GM19035 (cell line): Measurements from ENCODE around the gene PLXNB1.

Experiments used
- ATAC-seq: cut with Tn5 transposase; IDR thresholded peaks from one replicate; pipeline ENCODE4 v1.9.1; 2021; ENCODE audit not compliant: unreplicated experiment

Gene PLXNB1

DNA sequence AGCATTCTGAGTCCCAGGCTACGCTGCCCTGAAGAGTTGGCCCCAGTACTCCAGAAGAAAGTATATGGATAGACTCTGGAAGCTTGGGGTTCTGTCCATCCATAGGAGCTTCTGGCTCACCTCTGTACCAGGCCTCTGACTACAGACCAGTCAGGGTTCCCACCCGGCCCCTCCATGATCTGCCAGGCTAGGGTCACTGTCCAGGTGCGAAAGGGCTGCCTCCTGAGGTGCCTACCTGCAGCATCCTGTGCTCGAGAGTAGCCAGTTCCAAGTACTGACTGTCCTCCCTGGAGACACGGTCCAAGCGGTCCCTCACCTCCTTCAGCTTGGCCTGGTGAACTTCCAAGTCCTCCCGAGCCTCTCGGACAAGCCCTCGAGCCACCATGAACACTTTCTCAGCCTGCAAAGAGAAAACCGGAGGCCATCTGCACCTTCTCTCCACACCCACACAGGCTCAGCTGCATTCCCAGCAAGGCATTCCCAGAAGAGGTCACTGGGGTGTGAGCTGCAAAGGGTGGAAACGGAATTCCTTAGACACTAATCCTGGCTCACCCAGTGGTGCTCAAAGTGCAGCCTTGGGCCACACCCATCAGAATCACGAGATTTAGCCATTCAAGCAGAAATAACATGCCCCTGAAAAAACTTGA lies 3.7 kb upstream of the PLXNB1 start:
- ATAC-seq, result no peak

GRCh38 chr3:48432411-48433371 lies 2.8 kb upstream of the PLXNB1 start:
- ATAC-seq, result no peak

DNA sequence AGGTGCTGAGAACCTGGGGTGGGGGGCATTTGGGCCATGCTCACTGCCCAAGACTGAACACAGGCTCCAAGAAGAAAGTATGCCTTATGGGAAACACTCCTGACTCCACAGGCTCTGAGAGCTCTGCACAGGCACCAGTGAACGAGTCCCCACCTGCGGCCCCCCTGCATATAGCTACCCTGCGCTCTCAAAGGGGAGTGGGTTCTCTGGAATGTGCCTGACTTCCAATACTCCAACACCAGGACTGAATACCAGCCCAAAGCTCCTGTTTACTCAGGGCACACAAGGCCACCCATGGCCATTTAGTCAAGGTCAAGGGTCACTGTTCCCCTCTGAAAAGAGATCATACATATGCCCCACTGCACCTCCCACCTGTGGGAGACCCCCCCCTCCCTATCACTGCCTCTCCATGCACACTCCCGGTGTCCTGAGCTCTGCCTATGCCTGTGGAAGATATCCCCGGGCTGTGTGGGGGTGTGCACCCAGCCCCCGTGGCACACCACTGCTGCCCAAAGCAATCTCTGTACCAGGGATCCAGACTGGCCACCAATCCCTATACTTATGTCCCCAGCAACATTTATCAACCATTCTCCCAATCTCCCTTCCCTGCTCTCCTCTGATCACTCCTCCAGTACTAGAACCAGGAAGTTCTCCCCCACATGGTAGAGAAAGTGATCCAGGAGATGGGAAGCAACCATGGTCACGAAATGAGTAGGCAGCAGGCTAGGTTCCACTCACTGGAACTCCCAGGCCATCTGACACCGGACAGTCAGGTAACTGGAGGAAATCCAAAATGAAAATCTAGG lies 1.5 kb upstream of the PLXNB1 start:
- ATAC-seq, result no peak

DNA sequence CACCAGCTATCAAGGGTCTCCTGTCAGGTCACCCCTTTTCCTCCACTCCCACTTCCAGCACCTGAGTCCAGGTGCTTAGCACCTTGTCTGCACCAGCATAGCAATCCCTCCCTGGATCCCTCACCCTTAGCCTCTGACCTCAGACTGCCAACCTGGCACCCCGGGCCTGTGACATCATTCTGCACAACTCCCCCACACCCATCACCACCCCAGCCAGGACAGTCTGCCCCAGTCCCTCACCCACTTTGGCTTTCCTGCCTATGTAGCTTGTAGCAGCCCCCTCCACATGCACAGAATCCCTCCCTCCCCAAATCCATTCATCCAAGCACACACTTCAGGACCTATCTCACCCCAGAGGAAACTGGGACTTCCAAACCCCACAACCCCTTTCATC lies 819 bp upstream of the PLXNB1 start:
- ATAC-seq, result no peak

DNA sequence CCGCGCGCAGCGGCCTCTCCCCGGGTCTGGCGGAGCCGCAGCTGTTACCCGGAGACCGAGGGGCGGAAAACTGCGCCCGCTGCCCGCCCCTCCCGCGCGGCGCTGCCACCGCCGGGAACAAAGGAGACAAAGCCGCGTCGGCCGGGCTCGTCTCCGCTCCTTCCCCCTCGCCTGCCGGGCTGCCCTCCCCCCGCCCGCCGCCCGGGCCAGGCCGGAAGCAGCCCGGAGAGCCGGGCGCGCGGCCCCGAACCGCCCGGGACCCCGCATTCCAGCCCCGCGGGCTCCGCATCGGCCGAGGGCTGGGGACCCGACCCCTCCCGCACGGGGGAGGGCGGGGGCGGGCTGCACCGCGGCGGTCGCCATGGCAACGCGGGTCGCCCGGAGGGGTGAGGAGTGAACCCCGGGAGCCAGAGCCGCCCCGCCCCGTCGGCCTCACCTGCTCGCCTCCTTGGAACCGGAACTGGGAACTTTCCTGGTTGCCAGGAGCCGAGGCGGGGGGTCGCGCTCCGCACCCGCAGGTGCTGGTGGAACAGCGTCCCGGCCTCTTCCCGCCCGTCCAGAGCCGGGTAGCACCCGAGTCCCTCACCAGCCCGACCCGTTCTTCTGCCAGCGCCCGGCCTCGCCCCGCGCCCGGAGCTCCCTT lies 448 bp downstream of the PLXNB1 start:
- no peak for ATAC-seq

GRCh38 chr3:48428572-48429316 lies 1.1 kb downstream of the PLXNB1 start:
- no peak for ATAC-seq

GRCh38 chr3:48428088-48428571 lies 1.8 kb downstream of the PLXNB1 start:
- ATAC-seq, result no peak

DNA sequence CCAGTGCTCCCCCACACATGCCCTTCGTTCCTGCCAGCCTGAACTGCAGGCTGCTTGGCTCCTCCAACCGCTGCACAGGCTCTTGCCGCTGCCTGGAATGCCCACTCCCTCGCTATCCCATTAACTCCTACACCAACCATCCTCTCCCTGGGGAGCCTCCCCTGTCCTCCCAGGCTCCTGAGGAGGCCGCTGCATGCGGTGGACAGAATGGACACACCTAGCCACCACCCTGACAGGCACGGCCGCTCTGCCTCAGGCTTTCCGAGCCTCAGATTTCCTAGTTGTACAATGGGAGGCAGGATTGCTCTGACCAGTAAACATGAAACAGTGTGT lies 2.3 kb downstream of the PLXNB1 start:
- ATAC-seq, result no peak

DNA sequence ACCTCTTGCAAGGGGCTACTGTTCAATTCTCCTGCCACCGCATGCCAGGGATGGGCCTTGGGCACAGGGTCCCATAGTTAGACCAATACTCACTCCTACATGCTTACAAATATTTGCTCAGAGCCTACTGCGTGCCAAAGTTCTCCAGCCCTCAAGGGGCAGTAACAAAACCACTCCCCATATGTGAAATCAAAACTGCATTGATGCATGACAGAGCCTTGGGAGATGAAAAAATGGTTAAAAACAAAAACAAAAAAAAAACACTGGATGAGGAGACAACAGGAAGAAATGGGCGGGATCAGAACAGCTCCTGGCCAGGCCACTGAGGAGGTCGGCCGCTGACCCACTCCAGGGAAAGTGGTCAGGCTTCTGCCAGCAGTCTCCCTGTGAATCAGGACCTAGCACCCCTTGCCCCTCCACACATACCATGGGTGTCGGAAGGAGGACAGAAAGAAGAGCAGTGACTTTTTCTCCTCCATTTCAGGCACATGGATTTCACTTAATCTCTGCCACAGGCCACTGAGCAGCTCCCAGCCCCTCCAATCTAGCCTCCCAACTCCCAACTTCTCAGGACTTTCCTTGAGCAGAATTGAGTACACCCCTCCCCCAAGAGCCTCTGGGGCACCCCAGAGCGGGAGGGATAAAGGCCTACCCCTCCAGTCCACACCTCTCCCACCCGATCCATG lies 2.8 kb downstream of the PLXNB1 start:
- ATAC-seq, result no peak

GRCh38 chr3:48426401-48426909 lies 3.4 kb downstream of the PLXNB1 start:
- no peak for ATAC-seq

DNA sequence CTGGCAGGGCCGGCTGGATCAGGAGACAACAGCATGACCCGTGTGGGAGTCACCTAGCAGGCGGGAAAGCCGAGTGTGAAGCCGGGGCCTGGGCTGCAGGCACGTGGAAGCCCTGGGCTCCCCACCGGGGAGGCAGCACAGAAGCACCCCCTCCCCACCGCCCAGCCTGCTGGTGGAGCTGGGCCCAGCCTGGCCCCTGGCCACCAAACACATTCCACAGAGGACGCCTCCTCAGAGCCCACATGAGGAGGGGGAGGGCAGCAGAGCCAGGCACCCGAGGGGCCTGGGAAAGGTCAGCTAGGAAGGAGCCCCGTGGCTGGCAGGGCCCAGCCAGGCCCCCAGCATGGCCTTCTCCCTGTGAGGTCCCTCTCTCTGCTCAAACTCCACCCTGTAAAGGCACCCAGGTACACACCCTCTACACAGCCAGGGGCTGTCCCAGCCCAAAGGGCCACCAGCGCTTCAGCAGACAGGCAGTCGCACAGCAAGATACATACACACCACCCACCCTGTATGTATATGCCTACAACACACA lies 4.5 kb downstream of the PLXNB1 start:
- no peak for ATAC-seq

DNA sequence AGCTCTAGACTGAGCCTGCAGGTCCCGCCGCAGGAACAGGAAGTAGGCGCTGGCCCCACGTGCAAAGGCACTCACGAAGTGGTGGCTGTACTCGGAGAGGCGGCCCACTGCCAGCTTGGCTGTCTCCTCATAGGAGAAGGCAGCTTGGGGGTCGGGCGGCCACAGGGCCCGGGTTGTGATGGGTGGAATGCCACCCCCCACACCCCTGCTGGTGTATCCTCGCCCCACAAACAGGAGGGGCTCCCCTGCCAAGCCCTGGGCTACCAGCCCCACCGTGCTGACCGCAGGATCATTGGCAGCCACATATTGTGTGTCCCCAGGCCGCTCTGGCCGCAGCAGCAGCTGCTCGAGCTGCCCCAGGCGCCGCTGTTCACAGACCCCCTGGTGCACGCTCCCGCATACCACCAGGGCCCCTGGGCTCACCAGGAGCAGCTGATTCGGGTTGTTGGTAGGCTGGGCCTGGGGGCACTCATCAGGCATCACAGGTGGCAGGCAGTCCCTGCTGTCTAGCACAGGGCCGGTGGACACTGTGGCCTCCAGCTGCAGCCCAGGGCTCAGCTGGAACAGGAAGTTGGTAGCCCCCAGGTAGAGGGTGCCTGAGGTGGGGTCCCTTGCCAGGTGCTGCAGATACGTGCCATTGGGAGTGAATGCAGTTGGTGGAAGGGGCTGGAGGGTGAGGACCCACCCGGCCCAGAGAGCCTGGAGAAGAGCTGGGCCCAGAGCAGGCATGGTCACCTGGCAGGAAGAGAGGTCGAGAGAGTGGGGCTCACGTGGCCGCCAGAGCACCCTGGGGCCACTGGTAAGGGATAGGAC lies 5.8 kb downstream of the PLXNB1 start:
- no peak for ATAC-seq

- ATAC-seq, result no peak
Observed at GRCh38 chr3:48423241-48423882, 6.5 kb downstream of the PLXNB1 start.

- no peak for ATAC-seq
Observed at GRCh38 chr3:48422681-48423080, 7.2 kb downstream of the PLXNB1 start.

- no peak for ATAC-seq
Observed at GRCh38 chr3:48422272-48422671, 7.6 kb downstream of the PLXNB1 start.

GRCh38 chr3:48420561-48420960 lies 9.3 kb downstream of the PLXNB1 start:
- ATAC-seq, result no peak

DNA sequence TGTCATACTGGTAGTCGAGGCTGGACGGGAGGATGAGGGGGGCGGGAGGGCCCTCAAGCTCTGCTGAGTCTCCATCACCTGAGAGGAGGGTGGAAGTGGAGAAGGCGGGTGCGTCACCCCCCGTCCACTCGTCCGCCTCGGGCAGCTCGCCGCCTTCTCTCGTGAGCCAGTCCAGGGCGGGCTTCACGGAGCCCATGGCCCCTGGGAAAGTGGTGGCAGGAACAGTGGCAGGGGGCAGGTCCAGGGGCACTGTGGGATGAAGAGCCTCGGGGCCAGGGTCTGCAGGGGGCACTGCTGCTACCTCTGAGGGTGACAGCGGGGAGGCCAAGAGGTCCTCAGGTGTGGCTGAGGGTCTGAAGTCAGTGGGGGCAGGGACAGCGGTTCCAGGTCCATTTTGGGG lies 10.3 kb downstream of the PLXNB1 start:
- ATAC-seq, result no peak

GRCh38 chr3:48419149-48419548 lies 10.7 kb downstream of the PLXNB1 start:
- ATAC-seq, result no peak
